Measurements from ENCODE around the gene B3GALT5. TPM values are rescaled to one million over a fixed set of nuclear protein-coding genes. Genes with fewer than 3 reads are reported as not detected.

The B3GALT5 gene
- polyA plus RNA-seq, 3 donors = 1.2 to 1.5 (median 1.4) TPM

GRCh38 chr21:39601187-39601928, 11.4 kb upstream of the B3GALT5 start:
- DNase-seq (ENCODE audit: extremely low read depth in 1 of 11, low read depth in 9 of 11, low spot score in 4 of 11) = no peak

- no peak for DNase-seq (ENCODE audit: extremely low read depth in 1 of 11, low read depth in 9 of 11, low spot score in 4 of 11)
Measured at GRCh38 chr21:39602076-39602689, 10.6 kb upstream of the B3GALT5 start.

DNA sequence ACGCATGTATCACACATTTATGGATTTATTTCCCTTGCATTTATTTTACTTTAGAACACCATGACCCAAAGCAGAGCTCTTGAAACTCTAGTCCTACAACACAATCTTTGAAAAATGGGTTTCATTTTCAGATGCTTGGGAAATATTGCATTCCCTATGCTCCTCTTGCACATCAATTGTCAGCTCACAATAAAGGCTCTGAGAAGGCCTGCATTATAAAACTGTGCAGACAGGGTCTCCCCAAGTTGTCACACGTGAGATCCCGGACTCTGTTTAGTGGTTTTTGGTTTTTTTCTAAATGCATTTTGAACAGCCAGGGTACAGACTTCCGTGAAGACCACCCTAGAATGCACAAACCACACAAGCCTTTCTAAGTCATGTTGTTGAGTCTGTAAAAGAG, 9.9 kb upstream of the B3GALT5 start:
- DNase-seq (ENCODE audit: extremely low read depth in 1 of 11, low read depth in 9 of 11, low spot score in 4 of 11) = no peak

DNA sequence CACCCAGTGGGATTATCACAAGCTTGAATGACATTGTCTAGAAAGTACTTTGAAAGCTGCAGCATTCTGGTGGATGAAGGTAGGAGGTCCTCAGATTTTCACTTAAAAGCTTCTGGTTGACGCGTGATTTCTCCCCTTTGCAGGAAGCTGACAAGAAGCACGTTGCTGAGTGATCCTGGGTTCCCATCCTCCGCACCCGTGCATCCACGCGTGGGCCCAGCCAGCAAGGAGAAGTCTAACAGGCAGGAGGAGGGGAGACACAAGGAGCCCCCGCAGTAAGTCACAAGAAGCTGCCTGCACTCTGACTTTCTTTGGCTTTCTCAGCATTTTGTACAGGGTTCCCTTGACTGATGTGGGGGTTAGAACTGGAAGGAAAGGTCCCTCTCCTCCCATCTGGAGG, 7.8 kb upstream of the B3GALT5 start:
- DNase-seq (ENCODE audit: extremely low read depth in 1 of 11, low read depth in 9 of 11, low spot score in 4 of 11) = no peak

- no peak for DNase-seq (ENCODE audit: extremely low read depth in 1 of 11, low read depth in 9 of 11, low spot score in 4 of 11)
Measured at GRCh38 chr21:39610703-39611102, 2.0 kb upstream of the B3GALT5 start.

- no peak for DNase-seq (ENCODE audit: extremely low read depth in 1 of 11, low read depth in 9 of 11, low spot score in 4 of 11)
Measured at GRCh38 chr21:39611551-39612190, 1.1 kb upstream of the B3GALT5 start.

GRCh38 chr21:39613041-39613934, 548 bp downstream of the B3GALT5 start:
- DNase-seq (ENCODE audit: extremely low read depth in 1 of 11, low read depth in 9 of 11, low spot score in 4 of 11) = no peak

- no peak for DNase-seq (ENCODE audit: extremely low read depth in 1 of 11, low read depth in 9 of 11, low spot score in 4 of 11)
Measured at GRCh38 chr21:39616211-39616772, 3.6 kb downstream of the B3GALT5 start.

- DNase-seq (ENCODE audit: extremely low read depth in 1 of 11, low read depth in 9 of 11, low spot score in 4 of 11) = no peak
Measured at GRCh38 chr21:39620856-39621255, 8.1 kb downstream of the B3GALT5 start.

DNA sequence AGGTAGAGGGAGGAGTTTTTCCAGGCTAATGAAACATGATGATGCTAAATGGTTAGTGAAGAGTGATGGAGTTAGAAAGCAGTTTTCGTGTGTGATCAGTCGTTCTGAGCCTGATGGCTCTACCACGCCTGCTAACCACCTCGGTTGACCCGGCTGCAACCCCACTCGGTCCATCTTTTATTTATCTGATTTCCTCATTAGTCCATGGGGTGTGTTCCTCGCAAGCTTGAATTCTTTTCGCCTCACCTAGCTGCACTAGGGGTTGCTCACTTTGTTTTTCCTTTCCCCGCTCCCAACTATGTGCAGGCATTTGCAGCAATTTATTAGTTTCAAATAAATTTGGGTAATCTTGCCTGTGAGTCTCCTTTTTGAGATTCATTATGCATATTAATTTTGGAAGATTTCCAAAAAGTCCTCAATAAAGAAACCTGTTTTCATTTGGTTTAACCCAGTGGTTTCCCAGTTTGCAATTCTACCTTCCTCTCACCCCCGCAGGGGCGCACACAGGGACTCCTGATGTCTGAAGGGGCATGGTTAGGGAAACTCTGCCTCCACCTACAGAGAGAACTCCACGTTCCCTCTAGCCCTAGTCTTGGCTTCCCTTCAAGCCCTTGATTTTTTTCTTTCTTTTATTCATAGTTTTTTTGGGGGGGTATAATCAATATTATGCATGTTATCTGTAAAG, 12.6 kb downstream of the B3GALT5 start:
- no peak for DNase-seq (ENCODE audit: extremely low read depth in 1 of 11, low read depth in 9 of 11, low spot score in 4 of 11)

- DNase-seq (ENCODE audit: extremely low read depth in 1 of 11, low read depth in 9 of 11, low spot score in 4 of 11) = no peak
Measured at GRCh38 chr21:39628385-39628784, 15.6 kb downstream of the B3GALT5 start.

DNA sequence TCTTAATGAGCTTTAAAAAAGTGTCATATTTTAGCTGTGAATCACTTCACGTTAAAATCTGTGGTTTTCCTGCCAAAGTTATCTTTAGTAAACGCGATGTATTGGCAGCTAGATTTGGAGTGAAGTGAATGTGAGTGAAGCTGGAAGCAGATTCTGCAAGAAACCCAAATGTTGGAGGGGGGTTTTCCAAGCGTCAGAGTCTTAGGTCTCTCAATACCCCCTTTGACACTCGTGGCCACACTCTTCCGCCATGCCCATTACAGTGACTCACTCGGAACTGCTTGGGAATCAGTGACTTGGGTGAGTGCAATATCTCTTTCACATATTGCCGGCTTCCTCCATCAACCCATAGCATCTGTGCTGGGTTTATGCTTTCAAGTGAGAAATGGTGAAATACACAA, 17.5 kb downstream of the B3GALT5 start:
- DNase-seq (ENCODE audit: extremely low read depth in 1 of 11, low read depth in 9 of 11, low spot score in 4 of 11) = no peak

DNA sequence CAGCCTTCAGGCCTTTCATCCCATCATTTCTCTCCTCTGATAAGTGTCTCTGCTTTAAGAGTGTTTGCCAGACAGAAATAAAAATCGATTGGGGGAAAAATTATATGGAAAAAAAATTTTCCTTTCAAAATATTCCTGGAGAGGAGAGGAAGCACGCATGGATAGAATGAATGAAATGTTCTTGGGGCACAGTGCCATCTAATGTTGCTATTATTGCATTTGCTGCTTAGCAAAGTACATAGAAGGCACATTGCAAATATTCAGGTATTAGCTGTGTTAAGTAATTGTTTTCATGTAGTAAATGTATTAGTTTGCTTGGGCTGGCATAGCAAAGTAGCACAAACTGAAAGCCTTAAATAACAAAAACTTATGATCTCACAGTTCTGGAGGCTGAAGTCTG, 18.1 kb downstream of the B3GALT5 start:
- no peak for DNase-seq (ENCODE audit: extremely low read depth in 1 of 11, low read depth in 9 of 11, low spot score in 4 of 11)

DNA sequence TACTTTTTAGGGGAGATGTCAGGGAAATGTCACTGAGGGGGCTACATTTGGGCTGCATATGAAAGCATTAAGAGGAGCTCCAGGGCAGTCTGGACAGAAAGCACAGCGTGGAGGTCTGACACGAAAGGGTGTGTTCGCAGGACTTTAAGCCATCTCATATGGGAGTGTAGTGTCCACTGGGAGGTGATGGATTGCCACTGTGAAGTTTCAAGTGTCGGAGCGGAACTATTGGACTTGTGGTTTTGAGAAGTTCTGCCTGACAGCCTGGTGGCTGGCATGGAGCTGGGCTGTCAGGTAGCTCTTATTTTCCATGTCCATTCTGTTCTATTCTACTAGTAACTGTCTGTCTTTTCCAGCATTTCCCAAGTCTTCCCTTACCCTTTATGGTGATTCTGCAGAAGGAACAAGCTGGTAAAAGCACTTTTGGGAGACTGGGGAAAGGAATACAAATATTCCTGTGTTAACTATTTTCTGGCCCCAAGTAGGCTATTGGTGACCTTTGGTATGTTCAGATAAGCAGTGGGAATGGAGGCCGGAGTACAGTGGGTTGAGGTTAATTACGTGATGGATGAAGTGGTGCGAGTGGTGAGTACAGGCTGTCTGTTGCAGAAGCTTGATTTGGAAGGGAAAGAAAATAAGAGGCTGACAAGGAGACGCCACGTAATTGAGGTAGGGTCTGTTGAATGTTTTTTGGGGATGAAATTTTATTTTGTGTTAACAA, 19.3 kb downstream of the B3GALT5 start:
- no peak for DNase-seq (ENCODE audit: extremely low read depth in 1 of 11, low read depth in 9 of 11, low spot score in 4 of 11)

- no peak for DNase-seq (ENCODE audit: extremely low read depth in 1 of 11, low read depth in 9 of 11, low spot score in 4 of 11)
Measured at GRCh38 chr21:39632796-39633442, 20.2 kb downstream of the B3GALT5 start.

- DNase-seq (ENCODE audit: extremely low read depth in 1 of 11, low read depth in 9 of 11, low spot score in 4 of 11) = no peak
Measured at GRCh38 chr21:39633770-39634181, 21.0 kb downstream of the B3GALT5 start.

- no peak for DNase-seq (ENCODE audit: extremely low read depth in 1 of 11, low read depth in 9 of 11, low spot score in 4 of 11)
Measured at GRCh38 chr21:39634507-39634906, 21.8 kb downstream of the B3GALT5 start.

Data from renal cortex interstitium (tissue), 11 donors.